ENCODE measurements around the gene ATP2B2.
"Not testable (repeated sequence)": the region's sequence is repeated elsewhere in the genome, so short reads cannot be mapped to it uniquely, and the experiment has no call there.

The ATP2B2 gene

GRCh38 chr3:10505050-10505790 is at the start of gene ATP2B2:
TSS of gene ATP2B2 (minus strand) at chr3:10505586. CDS start at chr3:10449543, 56,043 bp downstream.
- no peak for DNase-seq (ENCODE audit: low read depth in 1 of 2, low spot score in 1 of 2)

GRCh38 chr3:10554746-10555145 is 49.4 kb upstream of the ATP2B2 start:
- no peak for DNase-seq (ENCODE audit: low read depth in 1 of 2, low spot score in 1 of 2)

GRCh38 chr3:10554236-10554611 is 48.8 kb upstream of the ATP2B2 start:
- no peak for DNase-seq (ENCODE audit: low read depth in 1 of 2, low spot score in 1 of 2)

- DNase-seq (ENCODE audit: low read depth in 1 of 2, low spot score in 1 of 2) = no peak
Observed at GRCh38 chr3:10553591-10554235, 48.3 kb upstream of the ATP2B2 start.

GRCh38 chr3:10552631-10552943 is 47.2 kb upstream of the ATP2B2 start:
- DNase-seq (ENCODE audit: low read depth in 1 of 2, low spot score in 1 of 2) = no peak

GRCh38 chr3:10551821-10552630 is 46.6 kb upstream of the ATP2B2 start:
- peak; percentile 58 to 75 for DNase-seq (ENCODE audit: low read depth in 1 of 2, low spot score in 1 of 2)

- no peak for DNase-seq (ENCODE audit: low read depth in 1 of 2, low spot score in 1 of 2)
Observed at GRCh38 chr3:10551139-10551538, 45.8 kb upstream of the ATP2B2 start.

GRCh38 chr3:10550705-10551104 is 45.3 kb upstream of the ATP2B2 start:
- DNase-seq (ENCODE audit: low read depth in 1 of 2, low spot score in 1 of 2) = no peak

GRCh38 chr3:10549617-10550230 is 44.3 kb upstream of the ATP2B2 start:
- DNase-seq (ENCODE audit: low read depth in 1 of 2, low spot score in 1 of 2) = no peak

- no peak for DNase-seq (ENCODE audit: low read depth in 1 of 2, low spot score in 1 of 2)
Observed at GRCh38 chr3:10548992-10549391, 43.6 kb upstream of the ATP2B2 start.

- DNase-seq (ENCODE audit: low read depth in 1 of 2, low spot score in 1 of 2) = no peak
Observed at GRCh38 chr3:10547841-10548783, 42.7 kb upstream of the ATP2B2 start.

- DNase-seq (ENCODE audit: low read depth in 1 of 2, low spot score in 1 of 2) = no peak
Observed at GRCh38 chr3:10547413-10547812, 42.0 kb upstream of the ATP2B2 start.

- no peak for DNase-seq (ENCODE audit: low read depth in 1 of 2, low spot score in 1 of 2)
Observed at GRCh38 chr3:10546820-10547263, 41.5 kb upstream of the ATP2B2 start.

- no peak for DNase-seq (ENCODE audit: low read depth in 1 of 2, low spot score in 1 of 2)
Observed at GRCh38 chr3:10546181-10546624, 40.8 kb upstream of the ATP2B2 start.

- DNase-seq (ENCODE audit: low read depth in 1 of 2, low spot score in 1 of 2) = no peak
Observed at GRCh38 chr3:10542518-10542917, 37.1 kb upstream of the ATP2B2 start.

GRCh38 chr3:10540347-10540746 is 35.0 kb upstream of the ATP2B2 start:
- DNase-seq (ENCODE audit: low read depth in 1 of 2, low spot score in 1 of 2) = not testable (repeated sequence)

GRCh38 chr3:10534066-10534465 is 28.7 kb upstream of the ATP2B2 start:
- no peak for DNase-seq (ENCODE audit: low read depth in 1 of 2, low spot score in 1 of 2)

- no peak for DNase-seq (ENCODE audit: low read depth in 1 of 2, low spot score in 1 of 2)
Observed at GRCh38 chr3:10533737-10534023, 28.3 kb upstream of the ATP2B2 start.

- DNase-seq (ENCODE audit: low read depth in 1 of 2, low spot score in 1 of 2) = no peak
Observed at GRCh38 chr3:10532939-10533736, 27.8 kb upstream of the ATP2B2 start.

- no peak for DNase-seq (ENCODE audit: low read depth in 1 of 2, low spot score in 1 of 2)
Observed at GRCh38 chr3:10531031-10531430, 25.6 kb upstream of the ATP2B2 start.

Data from stimulated activated CD4-positive, alpha-beta T cell treated with anti-CD3 and anti-CD28 coated beads, Interleukin-15, amount 100 ng/mL, for 1 hour (primary cell).